Neuron (in vitro differentiated cells): ENCODE data around the gene RTP5.

Experiments used
- H2AFZ ChIP-seq: one replicate; pipeline ENCODE4 v1.6.1; 2013; ENCODE audit warnings: low read depth, mild to moderate bottlenecking, inconsistent platforms, low read length, moderate library complexity
- H3K27me3 ChIP-seq: one replicate; pipeline ENCODE4 v1.6.1; 2013; ENCODE audit warnings: low read length; ENCODE audit not compliant: insufficient read depth
- H3K36me3 ChIP-seq: one replicate; pipeline ENCODE4 v1.6.1; 2013; ENCODE audit warnings: low read length; ENCODE audit not compliant: insufficient read depth
- H3K4me1 ChIP-seq: one replicate; pipeline ENCODE4 v1.6.1; 2013; ENCODE audit warnings: low read length; ENCODE audit not compliant: insufficient read depth
- H3K4me3 ChIP-seq: 2 replicates; pipeline ENCODE4 v1.5.1; 2013; ENCODE audit warnings: mild to moderate bottlenecking, low read length, moderate library complexity
- H3K9me3 ChIP-seq: one replicate; pipeline ENCODE4 v1.6.1; 2013; ENCODE audit warnings: low read length

Gene RTP5

GRCh38 chr2:241857572-241858121, 11.9 kb upstream of the RTP5 start:
- no peaks in the 10 kb centered on the region for H3K4me1 ChIP-seq
- peaks cover 8% of the 10 kb centered on the region for H3K27me3 ChIP-seq
- H3K9me3 ChIP-seq, result no peaks in the 10 kb centered on the region
- no peak overlapping the region for H2AFZ ChIP-seq
- H3K36me3 ChIP-seq, result no peaks in the 10 kb centered on the region
- H3K4me3 ChIP-seq, result no peak overlapping the region

- Histone ChIP-seq H3K9me3 (no peaks in the 10 kb centered on the region), H3K36me3 (no peaks in the 10 kb centered on the region), H2AFZ (no peak within 1 kb of the TSS), H3K4me3 (no peak within 1 kb of the TSS), H3K27me3 (peaks cover 8% of the 10 kb centered on the region), H3K4me1 (no peaks in the 10 kb centered on the region)
These were observed 11.1 kb upstream of the RTP5 start, which contains the start of gene PDCD1 for GRCh38 chr2:241858206-241859016. TSS of gene PDCD1 (minus strand) at chr2:241858894. CDS start at chr2:241858838, 56 bp downstream.

GRCh38 chr2:241859017-241859435, 10.5 kb upstream of the RTP5 start:
- no peak overlapping the region for H2AFZ ChIP-seq
- peaks cover 8% of the 10 kb centered on the region for H3K27me3 ChIP-seq
- H3K36me3 ChIP-seq, result no peaks in the 10 kb centered on the region
- no peak overlapping the region for H3K4me3 ChIP-seq
- no peaks in the 10 kb centered on the region for H3K4me1 ChIP-seq
- no peaks in the 10 kb centered on the region for H3K9me3 ChIP-seq

- Histone ChIP-seq H3K4me1 (no peaks in the 10 kb centered on the region), H3K9me3 (no peaks in the 10 kb centered on the region), H3K36me3 (no peaks in the 10 kb centered on the region), H3K27me3 (peaks cover 8% of the 10 kb centered on the region), H2AFZ (no peak overlapping the region), H3K4me3 (no peak overlapping the region)
These were observed 9.9 kb upstream of the RTP5 start for GRCh38 chr2:241859436-241860183.

- H3K4me1 ChIP-seq, result no peaks in the 10 kb centered on the region
- no peak overlapping the region for H3K4me3 ChIP-seq
- no peaks in the 10 kb centered on the region for H3K9me3 ChIP-seq
- no peak overlapping the region for H2AFZ ChIP-seq
- H3K36me3 ChIP-seq, result no peaks in the 10 kb centered on the region
- H3K27me3 ChIP-seq, result peaks cover 8% of the 10 kb centered on the region
These were observed 9.1 kb upstream of the RTP5 start for GRCh38 chr2:241860184-241861078.

GRCh38 chr2:241861264-241861663, 8.3 kb upstream of the RTP5 start:
- H3K36me3 ChIP-seq, result no peaks in the 10 kb centered on the region

GRCh38 chr2:241862093-241862492, 7.4 kb upstream of the RTP5 start:
- Histone ChIP-seq H3K4me3 (no peak overlapping the region), H3K9me3 (no peaks in the 10 kb centered on the region), H3K36me3 (no peaks in the 10 kb centered on the region), H3K27me3 (peaks cover 17% of the 10 kb centered on the region), H2AFZ (no peak overlapping the region), H3K4me1 (no peaks in the 10 kb centered on the region)

More at GRCh38 chr2:241861264-241861663, 8.3 kb upstream of the RTP5 start:
- Histone ChIP-seq H3K27me3 (peaks cover 9% of the 10 kb centered on the region), H2AFZ (no peak overlapping the region), H3K4me3 (no peak overlapping the region), H3K9me3 (no peaks in the 10 kb centered on the region), H3K4me1 (no peaks in the 10 kb centered on the region)

- H2AFZ ChIP-seq, result no peak overlapping the region
- no peaks in the 10 kb centered on the region for H3K4me1 ChIP-seq
- H3K27me3 ChIP-seq, result peaks cover 14% of the 10 kb centered on the region
- H3K4me3 ChIP-seq, result no peak overlapping the region
- H3K9me3 ChIP-seq, result no peaks in the 10 kb centered on the region
- H3K36me3 ChIP-seq, result no peaks in the 10 kb centered on the region
These were observed 6.6 kb upstream of the RTP5 start for GRCh38 chr2:241862775-241863535.

- H3K27me3 ChIP-seq, result peaks cover 14% of the 10 kb centered on the region
- H2AFZ ChIP-seq, result no peak overlapping the region
- no peak overlapping the region for H3K4me3 ChIP-seq
- no peaks in the 10 kb centered on the region for H3K36me3 ChIP-seq
- H3K9me3 ChIP-seq, result no peaks in the 10 kb centered on the region
- H3K4me1 ChIP-seq, result peaks cover 2% of the 10 kb centered on the region
These were observed 6.0 kb upstream of the RTP5 start for GRCh38 chr2:241863536-241863954.

- no peak overlapping the region for H2AFZ ChIP-seq
- no peak overlapping the region for H3K4me3 ChIP-seq
- no peaks in the 10 kb centered on the region for H3K9me3 ChIP-seq
- no peaks in the 10 kb centered on the region for H3K36me3 ChIP-seq
- peaks cover 14% of the 10 kb centered on the region for H3K27me3 ChIP-seq
- H3K4me1 ChIP-seq, result peaks cover 8% of the 10 kb centered on the region
These were observed 5.2 kb upstream of the RTP5 start for GRCh38 chr2:241864168-241864849.

- no peaks in the 10 kb centered on the region for H3K9me3 ChIP-seq
- H3K4me1 ChIP-seq, result peaks cover 12% of the 10 kb centered on the region
- H3K4me3 ChIP-seq, result no peak overlapping the region
- no peak overlapping the region for H2AFZ ChIP-seq
- no peaks in the 10 kb centered on the region for H3K36me3 ChIP-seq
- peaks cover 14% of the 10 kb centered on the region for H3K27me3 ChIP-seq
These were observed 4.7 kb upstream of the RTP5 start for GRCh38 chr2:241864850-241865213.
